Measurements from ENCODE around the gene LINGO3.
A peak's percentile ranks its signal among the peaks of the same experiment; 100 is the strongest.

Gene LINGO3

DNA sequence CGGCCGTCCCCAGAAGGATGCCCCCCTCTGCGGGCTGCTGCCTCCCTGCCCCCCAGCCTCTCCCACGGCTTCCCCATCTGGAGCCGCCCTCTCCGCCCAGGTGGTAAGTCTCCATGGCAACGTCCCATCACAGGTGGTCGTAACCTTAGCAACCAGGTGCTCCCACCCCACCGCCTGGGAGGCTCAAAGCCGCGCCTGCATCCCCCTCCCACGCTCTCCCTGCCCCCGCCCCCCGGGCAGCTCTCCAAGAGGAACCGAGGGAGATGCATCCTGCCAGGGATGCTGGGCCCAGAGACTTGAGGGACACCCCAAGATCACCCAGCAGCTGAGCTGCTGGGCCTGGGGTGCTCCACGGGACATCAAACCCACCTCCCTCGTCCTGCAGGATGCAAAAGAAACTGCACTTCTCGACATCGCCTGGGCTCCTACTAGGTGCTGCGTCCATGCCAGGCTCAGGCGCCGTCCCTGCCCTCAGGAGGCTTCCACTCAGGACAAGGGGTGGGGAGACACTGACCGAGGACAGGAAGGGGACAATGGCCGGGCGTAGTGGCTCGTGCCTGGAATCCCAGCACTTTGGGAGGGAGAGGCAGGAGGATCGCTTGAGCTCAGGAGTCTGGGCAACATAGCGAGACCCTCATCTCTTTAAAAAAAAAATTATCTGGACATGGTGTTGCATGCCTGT, 5.0 kb upstream of the LINGO3 start:
- H3K9me3 ChIP-seq: peaks cover 11% of the 10 kb centered on the region; the same call in 1 of the 2 replicates
- no peak overlapping the region for H3K4me3 ChIP-seq
- no peaks in the 10 kb centered on the region for H3K36me3 ChIP-seq (replicated peaks)
- no peak for DNase-seq (ENCODE audit: low spot score in 2 of 2)
- H3K27me3 ChIP-seq (ENCODE audit: low read depth): no peaks in the 10 kb centered on the region
- in situ Hi-C loops (cut with MboI; ENCODE audit: low sequenced_read_pairs): no loop called here
- 0 out of 2 replicates have a peak, but pooled peaks cover 3% of the 10 kb centered on the region for H3K4me1 ChIP-seq

- in situ Hi-C loops (cut with MboI; ENCODE audit: low sequenced_read_pairs): no loop called here
- 0 out of 2 replicates have a peak, but pooled peaks cover 3% of the 10 kb centered on the region for H3K4me1 ChIP-seq
- no peaks in the 10 kb centered on the region for H3K27me3 ChIP-seq (ENCODE audit: low read depth)
These were observed 3.1 kb upstream of the LINGO3 start for GRCh38 chr19:2311093-2311492.

DNA sequence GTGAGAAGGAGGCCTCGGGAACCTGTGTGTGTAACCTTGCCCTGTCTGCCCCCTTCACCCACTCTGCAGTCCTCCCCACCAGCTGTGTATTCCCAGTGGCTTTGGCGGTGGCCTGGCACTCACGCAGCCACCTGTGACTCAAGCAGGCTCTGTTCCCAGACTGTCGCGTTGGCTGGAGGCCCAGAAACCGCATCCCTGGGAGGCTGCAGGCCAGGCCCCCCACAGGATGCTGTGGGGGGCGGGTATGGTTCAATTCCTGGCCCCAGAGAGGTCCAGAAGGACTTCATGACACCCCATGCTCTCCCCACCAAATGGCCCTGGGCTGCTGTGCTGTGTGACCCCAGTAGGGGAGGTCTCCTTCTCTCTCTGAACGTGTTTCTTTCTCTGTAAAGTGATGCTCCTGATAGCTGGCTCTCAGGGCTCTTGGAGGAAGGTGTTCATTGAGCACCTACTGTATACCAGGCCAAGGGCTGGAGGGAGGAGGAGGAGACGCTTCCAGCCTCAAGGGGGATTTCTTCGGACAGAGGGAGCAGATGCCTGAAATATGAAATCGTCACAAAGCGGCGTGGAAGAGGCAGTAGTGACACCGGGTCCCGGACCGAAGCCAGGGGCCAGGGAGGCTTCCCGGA, 1.9 kb upstream of the LINGO3 start:
- Histone ChIP-seq H3K27me3 (ENCODE audit: low read depth) (no peaks in the 10 kb centered on the region), H3K9me3 (peaks cover 2% of the 10 kb centered on the region; the same call in 1 of the 2 replicates), H3K4me3 (no peak overlapping the region), H3K36me3 (replicated peaks) (no peaks in the 10 kb centered on the region), H3K4me1 (0 out of 2 replicates have a peak, but pooled peaks cover 3% of the 10 kb centered on the region)
- in situ Hi-C loops (cut with MboI; ENCODE audit: low sequenced_read_pairs): no loop called here
- DNase-seq (ENCODE audit: low spot score in 2 of 2): no peak

More at GRCh38 chr19:2311093-2311492, 3.1 kb upstream of the LINGO3 start:
- Histone ChIP-seq H3K36me3 (replicated peaks) (no peaks in the 10 kb centered on the region), H3K9me3 (peaks cover 11% of the 10 kb centered on the region; the same call in 1 of the 2 replicates), H3K4me3 (no peak overlapping the region)
- DNase-seq (ENCODE audit: low spot score in 2 of 2): no peak

DNA sequence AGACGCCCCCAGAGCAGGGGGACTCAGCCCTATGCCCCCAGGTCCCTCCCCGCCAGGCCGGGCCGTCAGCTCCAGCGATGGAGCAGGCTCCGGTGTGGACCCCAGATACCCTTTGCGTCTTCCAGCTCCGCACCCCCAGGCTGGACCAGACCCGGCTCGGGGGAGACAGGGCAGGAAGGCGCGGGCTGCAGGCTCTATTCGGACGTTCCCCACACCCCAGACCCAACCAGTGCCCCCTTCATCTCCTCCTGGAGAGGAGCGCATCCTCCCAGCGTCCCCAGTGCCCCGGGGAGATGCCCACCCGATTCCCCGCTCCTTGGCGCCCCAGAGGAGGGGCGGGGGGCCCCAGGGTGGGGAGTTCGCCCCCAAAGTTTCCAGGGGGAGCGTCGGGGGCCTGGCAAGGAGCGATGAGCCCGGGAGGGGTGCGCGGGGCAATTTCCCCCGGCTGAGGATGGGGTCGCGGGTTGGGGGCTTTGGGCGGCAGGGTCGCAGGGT, 389 bp downstream of the LINGO3 start:
- 0 out of 2 replicates have a peak, but pooled peaks cover 3% of the 10 kb centered on the region for H3K4me1 ChIP-seq
- H3K9me3 ChIP-seq: no peaks in the 10 kb centered on the region
- no peaks in the 10 kb centered on the region for H3K36me3 ChIP-seq (replicated peaks)
- H3K27me3 ChIP-seq (ENCODE audit: low read depth): no peaks in the 10 kb centered on the region
- in situ Hi-C loops (cut with MboI; ENCODE audit: low sequenced_read_pairs): no loop called here
- DNase-seq (ENCODE audit: low spot score in 2 of 2): no peak
- peak overlapping the region; percentile 29 for H3K4me3 ChIP-seq

GRCh38 chr19:2306971-2307370, 983 bp downstream of the LINGO3 start:
- DNase-seq (ENCODE audit: low spot score in 2 of 2): no peak
- 0 out of 2 replicates have a peak, but pooled peaks cover 3% of the 10 kb centered on the region for H3K4me1 ChIP-seq
- no peaks in the 10 kb centered on the region for H3K27me3 ChIP-seq (ENCODE audit: low read depth)
- no peaks in the 10 kb centered on the region for H3K36me3 ChIP-seq (replicated peaks)
- H3K4me3 ChIP-seq: no peak overlapping the region
- H3K9me3 ChIP-seq: no peaks in the 10 kb centered on the region
- in situ Hi-C loops (cut with MboI; ENCODE audit: low sequenced_read_pairs): no loop called here

DNA sequence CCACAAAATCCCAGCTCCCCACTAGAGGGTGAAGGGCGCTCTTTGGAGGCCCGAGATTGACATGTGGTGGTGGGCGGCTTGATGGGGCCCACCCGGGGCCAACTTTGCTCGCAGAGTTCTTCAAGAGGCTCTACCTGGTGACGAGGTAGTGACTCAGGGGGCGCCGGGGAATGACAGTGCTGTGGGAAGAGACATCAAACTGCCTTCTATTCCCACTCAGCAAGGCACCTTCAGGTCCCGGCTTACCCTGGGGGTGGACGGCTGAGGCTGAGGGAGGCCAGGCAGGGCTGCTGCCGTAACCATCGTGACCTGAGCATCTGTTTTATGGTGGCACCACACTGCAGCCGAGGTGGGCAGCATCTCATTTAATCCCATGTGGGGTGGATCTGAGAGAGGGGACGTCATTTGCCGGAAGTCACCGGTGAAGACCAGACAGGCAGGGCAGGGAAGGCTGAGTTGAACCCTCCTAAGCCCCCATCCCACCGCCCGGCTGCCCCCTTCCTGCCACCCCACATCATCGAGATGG, 1.6 kb downstream of the LINGO3 start:
- H3K4me3 ChIP-seq: no peak overlapping the region
- in situ Hi-C loops (cut with MboI; ENCODE audit: low sequenced_read_pairs): no loop called here
- H3K36me3 ChIP-seq (replicated peaks): no peaks in the 10 kb centered on the region
- H3K27me3 ChIP-seq (ENCODE audit: low read depth): no peaks in the 10 kb centered on the region
- no peaks in the 10 kb centered on the region for H3K9me3 ChIP-seq
- 0 out of 2 replicates have a peak, but pooled peaks cover 3% of the 10 kb centered on the region for H3K4me1 ChIP-seq
- DNase-seq (ENCODE audit: low spot score in 2 of 2): no peak

DNA sequence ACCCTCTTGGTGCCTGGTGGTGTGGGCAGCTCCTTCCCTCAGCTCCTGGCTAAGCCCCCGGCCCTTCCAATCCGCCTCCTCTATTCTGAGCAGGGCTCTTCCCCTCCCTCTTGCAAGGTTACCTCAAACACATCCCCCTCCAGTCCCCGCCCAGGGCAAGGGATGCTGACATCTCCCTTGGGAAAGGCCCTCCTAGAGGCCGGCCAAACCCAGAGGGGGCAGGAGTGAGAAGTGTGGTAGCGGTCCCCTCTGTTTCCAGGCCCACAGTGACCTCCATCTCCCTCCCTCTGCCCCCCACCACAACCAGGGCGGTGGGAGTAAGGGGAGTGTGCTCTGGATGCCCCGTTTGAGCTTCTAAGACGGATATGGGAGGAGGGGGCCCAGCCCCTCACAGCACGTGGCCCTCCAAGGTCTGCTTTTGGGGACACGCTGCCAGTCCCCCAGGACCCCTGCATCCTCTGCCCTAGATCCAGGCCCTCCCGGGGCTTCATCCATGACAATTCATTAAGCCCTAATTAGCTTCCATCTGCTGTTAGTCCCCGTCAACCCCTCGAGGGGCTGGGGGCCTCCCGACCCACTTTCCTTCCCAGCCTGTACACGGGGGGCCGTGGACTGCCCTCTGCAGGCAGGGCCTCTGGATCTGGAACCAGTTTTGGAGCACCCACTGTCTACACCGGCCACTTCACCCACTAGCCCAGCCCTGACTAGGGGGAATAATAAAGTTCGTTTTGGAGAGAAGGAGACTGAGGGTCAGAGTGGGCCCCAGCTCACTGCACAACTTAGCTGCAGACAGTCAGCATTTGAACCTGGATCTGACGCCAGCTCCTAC, 2.3 kb downstream of the LINGO3 start:
- H3K4me3 ChIP-seq: no peak overlapping the region
- no peaks in the 10 kb centered on the region for H3K9me3 ChIP-seq
- DNase-seq (ENCODE audit: low spot score in 2 of 2): no peak
- no peaks in the 10 kb centered on the region for H3K27me3 ChIP-seq (ENCODE audit: low read depth)
- no peaks in the 10 kb centered on the region for H3K36me3 ChIP-seq (replicated peaks)
- in situ Hi-C loops (cut with MboI; ENCODE audit: low sequenced_read_pairs): no loop called here
- 0 out of 2 replicates have a peak, but pooled peaks cover 3% of the 10 kb centered on the region for H3K4me1 ChIP-seq

DNA sequence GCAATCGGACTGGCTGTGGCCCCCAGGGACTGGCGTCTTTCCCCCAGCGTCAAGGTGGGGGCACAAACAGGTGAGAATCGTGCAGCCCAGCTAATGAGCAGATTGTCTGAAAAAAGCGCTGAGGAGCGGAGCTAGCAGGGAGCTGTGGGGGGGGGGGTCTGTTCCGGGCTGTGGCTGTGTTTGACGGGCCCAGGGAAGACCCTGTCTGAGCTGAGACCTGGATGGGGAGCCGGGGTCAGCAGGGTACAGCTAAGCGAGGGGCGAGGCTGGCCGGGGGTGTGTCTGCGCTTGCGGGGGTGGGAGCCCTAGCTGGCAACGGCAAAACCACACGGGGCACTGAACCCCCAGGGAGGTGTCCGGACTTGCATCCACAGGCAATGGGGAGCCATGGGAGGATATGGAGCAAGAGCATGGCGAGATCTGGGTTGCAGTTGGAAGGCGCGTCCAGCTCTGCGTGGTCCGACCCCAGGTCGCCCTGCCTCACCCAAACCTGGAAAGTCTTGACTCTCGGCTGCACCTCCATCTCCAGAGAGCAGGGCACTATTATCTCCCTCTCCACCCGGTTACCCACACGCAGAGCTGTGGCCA, 4.6 kb downstream of the LINGO3 start:
- DNase-seq (ENCODE audit: low spot score in 2 of 2): no peak
- in situ Hi-C loops (cut with MboI; ENCODE audit: low sequenced_read_pairs): no loop called here
- Histone ChIP-seq H3K4me3 (no peak overlapping the region), H3K36me3 (replicated peaks) (no peaks in the 10 kb centered on the region), H3K27me3 (ENCODE audit: low read depth) (no peaks in the 10 kb centered on the region), H3K4me1 (0 out of 2 replicates have a peak, but pooled peaks cover 2% of the 10 kb centered on the region), H3K9me3 (no peaks in the 10 kb centered on the region)

DNA sequence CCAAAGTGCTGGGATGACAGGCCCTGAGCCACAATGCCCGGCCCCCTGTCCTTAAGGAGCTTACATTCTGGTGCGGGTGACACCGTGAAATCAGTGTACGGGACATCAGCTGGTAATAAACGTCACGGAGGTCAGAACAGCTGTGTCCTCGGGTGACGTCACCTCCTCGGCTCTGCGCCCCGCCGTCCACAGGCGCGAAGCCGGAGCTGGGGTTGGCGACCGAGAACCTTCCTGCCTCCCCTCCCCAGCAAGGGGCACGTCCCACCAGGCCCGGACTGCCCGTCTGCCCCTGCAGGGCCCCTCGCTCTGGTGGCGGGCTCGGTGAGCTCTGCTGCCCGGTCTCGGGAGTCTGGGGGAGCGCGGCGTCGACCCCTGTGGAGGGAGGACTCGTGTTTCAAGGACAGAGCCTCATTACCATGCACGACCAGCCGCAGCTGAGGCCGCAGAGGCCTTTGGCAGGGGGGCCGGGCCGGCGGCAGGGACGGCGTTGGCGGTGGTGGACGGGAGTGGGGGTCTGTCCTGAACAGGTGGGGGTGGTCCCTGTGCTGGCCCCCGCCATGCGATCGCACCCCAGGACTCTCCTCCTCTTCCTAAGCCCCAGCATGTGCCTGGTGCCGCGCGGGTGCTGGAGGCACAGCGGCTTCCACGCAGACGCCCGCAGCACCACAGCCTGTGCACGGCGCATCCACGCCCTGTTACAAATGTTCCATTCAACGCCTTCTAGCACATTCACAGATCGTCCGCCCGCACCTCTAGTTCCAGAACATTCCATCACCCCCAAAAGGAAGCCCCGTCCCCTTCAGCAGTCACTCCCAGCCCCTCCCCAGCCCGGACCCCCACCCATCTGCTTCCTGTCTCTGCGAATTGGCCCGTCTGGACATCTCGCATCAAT, 5.4 kb downstream of the LINGO3 start:
- H3K36me3 ChIP-seq (replicated peaks): no peaks in the 10 kb centered on the region
- no peak for DNase-seq (ENCODE audit: low spot score in 2 of 2)
- in situ Hi-C loops (cut with MboI; ENCODE audit: low sequenced_read_pairs): no loop called here
- H3K4me3 ChIP-seq: no peak overlapping the region
- H3K27me3 ChIP-seq (ENCODE audit: low read depth): no peaks in the 10 kb centered on the region
- no peaks in the 10 kb centered on the region for H3K4me1 ChIP-seq
- H3K9me3 ChIP-seq: no peaks in the 10 kb centered on the region

- H3K9me3 ChIP-seq: no peaks in the 10 kb centered on the region
- no peaks in the 10 kb centered on the region for H3K4me1 ChIP-seq
- no peak for DNase-seq (ENCODE audit: low spot score in 2 of 2)
- no peak overlapping the region for H3K4me3 ChIP-seq
- no peaks in the 10 kb centered on the region for H3K27me3 ChIP-seq (ENCODE audit: low read depth)
- in situ Hi-C loops (cut with MboI; ENCODE audit: low sequenced_read_pairs): no loop called here
- no peaks in the 10 kb centered on the region for H3K36me3 ChIP-seq (replicated peaks)
These were observed 7.4 kb downstream of the LINGO3 start for GRCh38 chr19:2300533-2300932.

GRCh38 chr19:2296141-2296540, 11.8 kb downstream of the LINGO3 start:
- H3K4me3 ChIP-seq: no peak overlapping the region
- no peaks in the 10 kb centered on the region for H3K4me1 ChIP-seq
- in situ Hi-C loops (cut with MboI; ENCODE audit: low sequenced_read_pairs): no loop called here
- no peaks in the 10 kb centered on the region for H3K27me3 ChIP-seq (ENCODE audit: low read depth)
- H3K36me3 ChIP-seq (replicated peaks): no peaks in the 10 kb centered on the region
- H3K9me3 ChIP-seq: no peaks in the 10 kb centered on the region
- no peak for DNase-seq (ENCODE audit: low spot score in 2 of 2)

DNA sequence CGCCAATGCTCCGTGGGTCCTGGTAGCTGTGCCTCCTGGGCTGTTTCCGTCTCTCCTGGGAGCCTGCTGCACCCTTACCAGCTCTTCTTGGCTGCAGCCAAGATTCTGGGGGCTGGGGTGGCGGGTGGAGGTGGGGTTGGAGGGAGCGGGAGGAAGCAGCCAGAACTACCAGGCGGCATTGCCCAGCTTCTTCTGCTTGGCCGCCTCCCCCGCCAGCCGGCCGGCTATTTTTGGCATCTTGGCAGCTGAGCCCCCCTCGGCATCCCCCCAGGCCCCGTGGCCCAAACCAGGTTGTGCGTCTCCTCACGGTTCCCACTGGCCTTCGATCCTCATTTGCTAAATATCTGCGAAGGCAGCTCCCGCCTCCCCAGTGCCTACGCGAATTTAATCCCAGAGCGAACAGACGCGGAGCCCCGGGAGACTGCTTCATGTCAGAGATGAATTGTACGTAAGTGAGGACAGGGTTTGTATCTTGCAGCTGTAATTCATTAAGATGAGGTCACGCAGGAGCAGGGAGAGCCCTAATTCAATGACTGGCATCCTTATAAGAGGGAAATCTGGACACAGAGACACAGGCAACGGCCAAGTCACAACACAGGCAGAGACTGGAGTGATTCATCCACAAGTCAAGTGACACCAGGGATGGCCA, 13.1 kb downstream of the LINGO3 start:
- DNase-seq (ENCODE audit: low spot score in 2 of 2): no peak
- Histone ChIP-seq H3K36me3 (replicated peaks) (no peaks in the 10 kb centered on the region), H3K27me3 (ENCODE audit: low read depth) (peaks cover 12% of the 10 kb centered on the region), H3K4me1 (no peaks in the 10 kb centered on the region; the same call in 1 of the 2 replicates), H3K4me3 (no peak overlapping the region), H3K9me3 (no peaks in the 10 kb centered on the region)
- in situ Hi-C loops (cut with MboI; ENCODE audit: low sequenced_read_pairs): no loop called here
